Activated CD4-positive, alpha-beta T cell treated with anti-CD3 and anti-CD28 coated beads, Interleukin-2, amount 10 ng/mL, durations not matched to agents 24 days and 14 days (primary cell): ENCODE results near the gene APP. TPM values are rescaled to one million over a fixed set of nuclear protein-coding genes. Genes with fewer than 3 reads are reported as not detected.

Experiments used
- DNase-seq: peaks from one replicate; pipeline ENCODE4 v3.0.0; 2022
- H3K27ac Mint-ChIP-seq: one replicate; pipeline ENCODE4 v1.8.0; 2022; ENCODE audit warnings: mild to moderate bottlenecking, mixed read lengths
- H3K27me3 Mint-ChIP-seq: one replicate; pipeline ENCODE4 v1.8.0; 2022; ENCODE audit warnings: mixed read lengths
- H3K36me3 Mint-ChIP-seq: one replicate; pipeline ENCODE4 v1.8.0; 2022; ENCODE audit warnings: low read depth, mild to moderate bottlenecking, mixed read lengths
- H3K4me1 Mint-ChIP-seq: one replicate; pipeline ENCODE4 v1.8.0; 2021; ENCODE audit warnings: mixed read lengths
- H3K4me3 Mint-ChIP-seq: one replicate; pipeline ENCODE4 v1.8.0; 2022; ENCODE audit warnings: mild to moderate bottlenecking, moderate library complexity, mixed read lengths
- H3K9me3 Mint-ChIP-seq: one replicate; pipeline ENCODE4 v1.8.0; 2021; ENCODE audit warnings: mixed read lengths
- intact Hi-C: fragments of 100-400 bp; cut with micrococcal nuclease; formaldehyde crosslinking; loops from one replicate; pipeline ENCODE4 v1.15.1; 2023
- total RNA-seq: library from RNA; stranded (reverse); gene quantifications from 2 replicates; pipeline ENCODE4 v1.2.3, GENCODE V29; 2022

The APP gene
- total RNA-seq, 1 donor from 2014 or later: 81.3 TPM

- intact Hi-C loops: no loop called here
- no peak for DNase-seq
- no peak overlapping the region for H3K27ac Mint-ChIP-seq
- H3K9me3 Mint-ChIP-seq: no peaks in the 10 kb centered on the region
- no peak overlapping the region for H3K4me3 Mint-ChIP-seq
- no peaks in the 10 kb centered on the region for H3K27me3 Mint-ChIP-seq
- peaks cover 8% of the 10 kb centered on the region for H3K36me3 Mint-ChIP-seq
- H3K4me1 Mint-ChIP-seq: peaks cover 7% of the 10 kb centered on the region
These were observed 206.6 kb downstream of the APP start for GRCh38 chr21:25964015-25964414.

GRCh38 chr21:25963181-25963580, 207.4 kb downstream of the APP start:
- peaks cover 7% of the 10 kb centered on the region for H3K4me1 Mint-ChIP-seq
- H3K4me3 Mint-ChIP-seq: no peak overlapping the region
- no peak for DNase-seq
- H3K27ac Mint-ChIP-seq: no peak overlapping the region
- no peaks in the 10 kb centered on the region for H3K9me3 Mint-ChIP-seq
- H3K27me3 Mint-ChIP-seq: no peaks in the 10 kb centered on the region
- H3K36me3 Mint-ChIP-seq: peaks cover 8% of the 10 kb centered on the region
- intact Hi-C loops: no loop called here

- DNase-seq: no peak
- Mint-ChIP-seq H3K36me3 (no peaks in the 10 kb centered on the region), H3K9me3 (no peaks in the 10 kb centered on the region), H3K4me3 (no peak overlapping the region), H3K27ac (no peak overlapping the region), H3K27me3 (no peaks in the 10 kb centered on the region), H3K4me1 (no peaks in the 10 kb centered on the region)
- intact Hi-C loops: no loop called here
These were observed 209.5 kb downstream of the APP start for GRCh38 chr21:25961042-25961441.

- intact Hi-C loops: no loop called here
- H3K9me3 Mint-ChIP-seq: no peaks in the 10 kb centered on the region
- no peak for DNase-seq
- H3K27ac Mint-ChIP-seq: no peak overlapping the region
- no peaks in the 10 kb centered on the region for H3K36me3 Mint-ChIP-seq
- H3K27me3 Mint-ChIP-seq: no peaks in the 10 kb centered on the region
- H3K4me3 Mint-ChIP-seq: no peak overlapping the region
- no peaks in the 10 kb centered on the region for H3K4me1 Mint-ChIP-seq
These were observed 210.2 kb downstream of the APP start for GRCh38 chr21:25960402-25960801.

GRCh38 chr21:25959799-25960198, 210.8 kb downstream of the APP start:
- H3K27ac Mint-ChIP-seq: no peak overlapping the region
- H3K9me3 Mint-ChIP-seq: no peaks in the 10 kb centered on the region
- no peak for DNase-seq
- H3K36me3 Mint-ChIP-seq: peaks cover 2% of the 10 kb centered on the region
- no peak overlapping the region for H3K4me3 Mint-ChIP-seq
- intact Hi-C loops: no loop called here
- H3K4me1 Mint-ChIP-seq: no peaks in the 10 kb centered on the region
- H3K27me3 Mint-ChIP-seq: no peaks in the 10 kb centered on the region

GRCh38 chr21:25956993-25957714, 213.4 kb downstream of the APP start:
- peak; percentile 5 for DNase-seq
- intact Hi-C loops: no loop called here
- no peaks in the 10 kb centered on the region for H3K4me1 Mint-ChIP-seq
- peaks cover 4% of the 10 kb centered on the region for H3K36me3 Mint-ChIP-seq
- no peak overlapping the region for H3K27ac Mint-ChIP-seq
- no peaks in the 10 kb centered on the region for H3K9me3 Mint-ChIP-seq
- no peaks in the 10 kb centered on the region for H3K27me3 Mint-ChIP-seq
- no peak overlapping the region for H3K4me3 Mint-ChIP-seq

- peaks cover 4% of the 10 kb centered on the region for H3K36me3 Mint-ChIP-seq
These were observed 214.9 kb downstream of the APP start for GRCh38 chr21:25955646-25956045.

GRCh38 chr21:25953659-25954058, 216.9 kb downstream of the APP start:
- intact Hi-C loops: no loop called here
- no peak overlapping the region for H3K4me3 Mint-ChIP-seq
- peaks cover 4% of the 10 kb centered on the region for H3K36me3 Mint-ChIP-seq
- DNase-seq: no peak
- H3K4me1 Mint-ChIP-seq: no peaks in the 10 kb centered on the region
- no peak overlapping the region for H3K27ac Mint-ChIP-seq
- H3K27me3 Mint-ChIP-seq: no peaks in the 10 kb centered on the region
- no peaks in the 10 kb centered on the region for H3K9me3 Mint-ChIP-seq

More at GRCh38 chr21:25955646-25956045, 214.9 kb downstream of the APP start:
- no peak for DNase-seq
- Mint-ChIP-seq H3K4me3 (no peak overlapping the region), H3K27me3 (no peaks in the 10 kb centered on the region), H3K9me3 (no peaks in the 10 kb centered on the region), H3K27ac (no peak overlapping the region), H3K4me1 (no peaks in the 10 kb centered on the region)
- intact Hi-C loops: no loop called here

- intact Hi-C loops: no loop called here
- Mint-ChIP-seq H3K4me3 (no peak overlapping the region), H3K4me1 (no peaks in the 10 kb centered on the region), H3K36me3 (peaks cover 4% of the 10 kb centered on the region), H3K27ac (no peak overlapping the region), H3K27me3 (no peaks in the 10 kb centered on the region), H3K9me3 (no peaks in the 10 kb centered on the region)
- no peak for DNase-seq
These were observed 217.4 kb downstream of the APP start for GRCh38 chr21:25953196-25953595.

- Mint-ChIP-seq H3K4me3 (no peak overlapping the region), H3K27me3 (no peaks in the 10 kb centered on the region), H3K4me1 (no peaks in the 10 kb centered on the region), H3K9me3 (no peaks in the 10 kb centered on the region), H3K27ac (no peak overlapping the region), H3K36me3 (peaks cover 4% of the 10 kb centered on the region)
- no peak for DNase-seq
- intact Hi-C loops: no loop called here
These were observed 218.3 kb downstream of the APP start for GRCh38 chr21:25952306-25952705.

GRCh38 chr21:25949701-25950100, 220.9 kb downstream of the APP start:
- intact Hi-C loops: no loop called here
- peaks cover 2% of the 10 kb centered on the region for H3K36me3 Mint-ChIP-seq
- no peaks in the 10 kb centered on the region for H3K27me3 Mint-ChIP-seq
- H3K9me3 Mint-ChIP-seq: no peaks in the 10 kb centered on the region
- H3K4me3 Mint-ChIP-seq: no peak overlapping the region
- DNase-seq: no peak
- no peak overlapping the region for H3K27ac Mint-ChIP-seq
- no peaks in the 10 kb centered on the region for H3K4me1 Mint-ChIP-seq

GRCh38 chr21:25944672-25945213, 225.8 kb downstream of the APP start:
- no peaks in the 10 kb centered on the region for H3K4me1 Mint-ChIP-seq
- no peak overlapping the region for H3K4me3 Mint-ChIP-seq
- DNase-seq: no peak
- no peaks in the 10 kb centered on the region for H3K9me3 Mint-ChIP-seq
- no peak overlapping the region for H3K27ac Mint-ChIP-seq
- intact Hi-C loops: no loop called here
- no peaks in the 10 kb centered on the region for H3K27me3 Mint-ChIP-seq
- H3K36me3 Mint-ChIP-seq: no peaks in the 10 kb centered on the region

GRCh38 chr21:25944082-25944481, 226.5 kb downstream of the APP start:
- Mint-ChIP-seq H3K27ac (no peak overlapping the region), H3K9me3 (no peaks in the 10 kb centered on the region), H3K27me3 (no peaks in the 10 kb centered on the region), H3K4me3 (no peak overlapping the region), H3K4me1 (no peaks in the 10 kb centered on the region), H3K36me3 (no peaks in the 10 kb centered on the region)
- no peak for DNase-seq
- intact Hi-C loops: no loop called here

- no peaks in the 10 kb centered on the region for H3K9me3 Mint-ChIP-seq
- H3K36me3 Mint-ChIP-seq: no peaks in the 10 kb centered on the region
- DNase-seq: no peak
- no peaks in the 10 kb centered on the region for H3K4me1 Mint-ChIP-seq
- no peak overlapping the region for H3K27ac Mint-ChIP-seq
- intact Hi-C loops: no loop called here
- H3K4me3 Mint-ChIP-seq: no peak overlapping the region
- H3K27me3 Mint-ChIP-seq: no peaks in the 10 kb centered on the region
These were observed 228.4 kb downstream of the APP start for GRCh38 chr21:25942135-25942534.

GRCh38 chr21:25939396-25939761, 231.2 kb downstream of the APP start:
- peaks cover 2% of the 10 kb centered on the region for H3K36me3 Mint-ChIP-seq
- H3K27ac Mint-ChIP-seq: no peak overlapping the region
- no peaks in the 10 kb centered on the region for H3K27me3 Mint-ChIP-seq
- H3K4me3 Mint-ChIP-seq: no peak overlapping the region
- no peaks in the 10 kb centered on the region for H3K9me3 Mint-ChIP-seq
- intact Hi-C loops: no loop called here
- peak; percentile 7 for DNase-seq
- H3K4me1 Mint-ChIP-seq: peaks cover 7% of the 10 kb centered on the region
